CD8-positive, alpha-beta memory T cell (primary cell): ENCODE results near the gene PHC3. TPM values are rescaled to one million over a fixed set of nuclear protein-coding genes. Genes with fewer than 3 reads are reported as not detected.

Source experiments
- CTCF ChIA-PET: fragments of 350-600 bp; sonication (Branson Sonifier 250); formaldehyde crosslinking; loops from one replicate; lab custom pipeline; 2021; ENCODE audit warnings: antibody characterized with exemption; lab: Charles Lee
- POLR2A ChIA-PET: fragments of 350-600 bp; sonication (Branson Sonifier 250); formaldehyde crosslinking; loops from one replicate; lab custom pipeline; 2021; ENCODE audit warnings: antibody characterized with exemption; lab: Charles Lee
- DNase-seq, 5 donors: peaks; one replicate each; pipeline versions ENCODE4 v3.0.0 to v3.0.0-alpha.2; 2020 to 2022; ENCODE audit warnings: mixed read lengths in 1 of 5
- H3K27ac ChIP-seq: one replicate; pipeline ENCODE4 v1.7.0; 2013; ENCODE audit warnings: low read depth, mild to moderate bottlenecking, low read length, moderate library complexity
- H3K27me3 ChIP-seq: 2 replicates; pipeline ENCODE4 v1.7.0; 2013; ENCODE audit warnings: low read length, mild to moderate bottlenecking; ENCODE audit not compliant: insufficient read depth, poor library complexity, severe bottlenecking
- H3K36me3 ChIP-seq: 2 replicates; pipeline ENCODE4 v1.7.0; 2013; ENCODE audit warnings: mild to moderate bottlenecking, low read length, moderate library complexity; ENCODE audit not compliant: insufficient read depth
- H3K4me1 ChIP-seq: 2 replicates; pipeline ENCODE4 v1.7.0; 2013; ENCODE audit warnings: mild to moderate bottlenecking, low read length, moderate library complexity; ENCODE audit not compliant: insufficient read depth
- H3K4me3 ChIP-seq: 2 replicates; pipeline ENCODE4 v1.7.0; 2013; ENCODE audit warnings: mild to moderate bottlenecking, low read length
- H3K9me3 ChIP-seq: 2 replicates; pipeline ENCODE4 v1.7.0; 2013; ENCODE audit warnings: mild to moderate bottlenecking, low read length
- H3K27ac Mint-ChIP-seq, 8 donors: one replicate each; pipeline ENCODE4 v1.8.0; 2020 to 2021; ENCODE audit warnings: mixed read lengths in 8 of 8, mild to moderate bottlenecking in 6 of 8, inconsistent platforms in 3 of 8, moderate library complexity in 3 of 8
- H3K27me3 Mint-ChIP-seq, 2 donors: one replicate each; pipeline ENCODE4 v1.8.0; 2020 to 2021; ENCODE audit warnings: mixed read lengths in 2 of 2, mild to moderate bottlenecking in 1 of 2, moderate library complexity in 1 of 2
- H3K36me3 Mint-ChIP-seq, 3 donors: one replicate each; pipeline ENCODE4 v1.8.0; 2020 to 2021; ENCODE audit warnings: mixed read lengths in 3 of 3, inconsistent platforms in 1 of 3, mild to moderate bottlenecking in 1 of 3
- H3K4me1 Mint-ChIP-seq, 3 donors: one replicate each; pipeline ENCODE4 v1.8.0; 2020 to 2021; ENCODE audit warnings: mixed read lengths in 3 of 3, inconsistent platforms in 1 of 3, mild to moderate bottlenecking in 1 of 3
- H3K4me3 Mint-ChIP-seq, 7 donors: one replicate each; pipeline ENCODE4 v1.8.0; 2020 to 2021; ENCODE audit warnings: mixed read lengths in 7 of 7, mild to moderate bottlenecking in 6 of 7, moderate library complexity in 4 of 7, inconsistent platforms in 2 of 7
- H3K9me3 Mint-ChIP-seq, 5 donors: one replicate each; pipeline ENCODE4 v1.8.0; 2020 to 2022; ENCODE audit warnings: mixed read lengths in 5 of 5, mild to moderate bottlenecking in 3 of 5, moderate library complexity in 2 of 5, inconsistent platforms in 1 of 5
- polyA plus RNA-seq: library from polyadenylated mRNA; unstranded; fragments of 300-500 nt; fragmentation: Illumina TruSeq; gene quantifications from one replicate; pipeline ENCODE4 v1.2.3, GENCODE V29; 2021
- total RNA-seq, 2 experiments: library from RNA; stranded (reverse); gene quantifications; one replicate each; pipeline ENCODE4 v1.2.3, GENCODE V29; 2021

PHC3 gene
- total and polyA plus RNA-seq, 3 experiments from 2014 or later: 48.3 to 58.9 (median 55.5) TPM

- Histone ChIP-seq H3K9me3 (no peaks in the 10 kb centered on the region), H3K4me1 (peaks cover 12% of the 10 kb centered on the region), H3K27ac (no peak overlapping the region), H3K27me3 (no peaks in the 10 kb centered on the region), H3K36me3 (no peaks in the 10 kb centered on the region), H3K4me3 (no peak overlapping the region)
- ChIA-PET CTCF (no interaction called here), POLR2A (interaction anchor here (0.6 to 0.7 kb wide), 2 partner anchors 9 to 194 kb away, joined by 3 read pairs; no protein-coding TSS in a partner anchor)
- Mint-ChIP-seq H3K27me3 (no peaks in the 10 kb centered on the region), H3K4me3 (no peak overlapping the region), H3K36me3 (peaks cover 0 to 8% (median 1%) of the 10 kb centered on the region in 3 donors), H3K27ac (no peak overlapping the region), H3K9me3 (no peaks in the 10 kb centered on the region), H3K4me1 (peaks cover 11 to 19% (median 15%) of the 10 kb centered on the region in 3 donors)
- no peak for DNase-seq
Observed at GRCh38 chr3:170055209-170055608, 126.3 kb downstream of the PHC3 start.

GRCh38 chr3:170054204-170054603, 127.3 kb downstream of the PHC3 start:
- Mint-ChIP-seq H3K27me3 (no peaks in the 10 kb centered on the region), H3K9me3 (no peaks in the 10 kb centered on the region), H3K4me3 (no peak overlapping the region), H3K27ac (no peak overlapping the region), H3K4me1 (peaks cover 11 to 19% (median 15%) of the 10 kb centered on the region in 3 donors), H3K36me3 (peaks cover 0 to 8% (median 1%) of the 10 kb centered on the region in 3 donors)
- no peak overlapping the region for H3K4me3 ChIP-seq
- H3K4me1 ChIP-seq: peaks cover 12% of the 10 kb centered on the region
- ChIA-PET POLR2A (interaction anchor here (0.5 kb wide), 1 partner anchor 9 kb away, joined by 7 read pairs; no protein-coding TSS in a partner anchor), CTCF (no interaction called here)
- H3K27ac ChIP-seq: no peak overlapping the region
- H3K9me3 ChIP-seq: no peaks in the 10 kb centered on the region
- no peaks in the 10 kb centered on the region for H3K27me3 ChIP-seq
- no peak for DNase-seq
- H3K36me3 ChIP-seq: no peaks in the 10 kb centered on the region

- no peaks in the 10 kb centered on the region for H3K36me3 ChIP-seq
- Mint-ChIP-seq H3K4me3 (no peak overlapping the region), H3K27me3 (no peaks in the 10 kb centered on the region), H3K36me3 (peaks cover 0 to 8% (median 1%) of the 10 kb centered on the region in 3 donors), H3K27ac (no peak overlapping the region), H3K4me1 (peaks cover 0 to 8% (median 4%) of the 10 kb centered on the region in 3 donors), H3K9me3 (no peaks in the 10 kb centered on the region)
- ChIA-PET POLR2A (no interaction called here), CTCF (no interaction called here)
- H3K9me3 ChIP-seq: no peaks in the 10 kb centered on the region
- DNase-seq: no peak
- H3K4me3 ChIP-seq: no peak overlapping the region
- H3K4me1 ChIP-seq: peaks cover 1% of the 10 kb centered on the region
- H3K27ac ChIP-seq: no peak overlapping the region
- H3K27me3 ChIP-seq: no peaks in the 10 kb centered on the region
Observed at GRCh38 chr3:170052398-170052797, 129.1 kb downstream of the PHC3 start.

GRCh38 chr3:170050753-170051152, 130.8 kb downstream of the PHC3 start:
- Mint-ChIP-seq H3K9me3 (no peaks in the 10 kb centered on the region), H3K27me3 (no peaks in the 10 kb centered on the region), H3K4me3 (no peak overlapping the region), H3K36me3 (peaks cover 0 to 8% (median 1%) of the 10 kb centered on the region in 3 donors), H3K27ac (no peak overlapping the region), H3K4me1 (peaks cover 3 to 5% (median 5%) of the 10 kb centered on the region in 3 donors)
- H3K4me1 ChIP-seq: peaks cover 5% of the 10 kb centered on the region
- H3K27me3 ChIP-seq: no peaks in the 10 kb centered on the region
- no peak overlapping the region for H3K4me3 ChIP-seq
- no peak overlapping the region for H3K27ac ChIP-seq
- no peaks in the 10 kb centered on the region for H3K9me3 ChIP-seq
- no peaks in the 10 kb centered on the region for H3K36me3 ChIP-seq
- no peak for DNase-seq
- CTCF ChIA-PET: no interaction called here
- POLR2A ChIA-PET: no interaction called here

GRCh38 chr3:170049146-170050000, 132.2 kb downstream of the PHC3 start:
- POLR2A ChIA-PET: interaction anchor here (0.6 kb wide), 1 partner anchor 12 kb away, joined by 7 read pairs; the partner anchor contains the start of gene GPR160

GRCh38 chr3:170047133-170047404, 134.5 kb downstream of the PHC3 start:
- H3K4me3 Mint-ChIP-seq: no peak overlapping the region
- ChIA-PET CTCF (no interaction called here), POLR2A (no interaction called here)
- H3K27me3 Mint-ChIP-seq: no peaks in the 10 kb centered on the region
- H3K36me3 Mint-ChIP-seq: no peaks in the 10 kb centered on the region
- H3K27ac ChIP-seq: no peak overlapping the region
- no peak overlapping the region for H3K4me3 ChIP-seq
- peaks cover 6 to 11% (median 10%) of the 10 kb centered on the region in 3 donors for H3K4me1 Mint-ChIP-seq
- no peaks in the 10 kb centered on the region for H3K27me3 ChIP-seq
- no peaks in the 10 kb centered on the region for H3K36me3 ChIP-seq
- DNase-seq: no peak
- H3K9me3 ChIP-seq: no peaks in the 10 kb centered on the region
- H3K9me3 Mint-ChIP-seq: no peaks in the 10 kb centered on the region
- peak overlapping the region in 1 of 8 donors; percentile 61 for H3K27ac Mint-ChIP-seq
- H3K4me1 ChIP-seq: peaks cover 14% of the 10 kb centered on the region

More at GRCh38 chr3:170049146-170050000, 132.2 kb downstream of the PHC3 start:
- Histone ChIP-seq H3K4me1 (peaks cover 13% of the 10 kb centered on the region), H3K27me3 (no peaks in the 10 kb centered on the region), H3K9me3 (no peaks in the 10 kb centered on the region), H3K36me3 (no peaks in the 10 kb centered on the region), H3K27ac (no peak overlapping the region), H3K4me3 (no peak overlapping the region)
- no peaks in the 10 kb centered on the region for H3K27me3 Mint-ChIP-seq
- no peaks in the 10 kb centered on the region for H3K9me3 Mint-ChIP-seq
- peaks cover 0 to 8% (median 1%) of the 10 kb centered on the region in 3 donors for H3K36me3 Mint-ChIP-seq
- peaks cover 6 to 11% (median 10%) of the 10 kb centered on the region in 3 donors for H3K4me1 Mint-ChIP-seq
- DNase-seq: no peak
- no peak overlapping the region for H3K4me3 Mint-ChIP-seq
- no peak overlapping the region for H3K27ac Mint-ChIP-seq
- CTCF ChIA-PET: no interaction called here

DNA sequence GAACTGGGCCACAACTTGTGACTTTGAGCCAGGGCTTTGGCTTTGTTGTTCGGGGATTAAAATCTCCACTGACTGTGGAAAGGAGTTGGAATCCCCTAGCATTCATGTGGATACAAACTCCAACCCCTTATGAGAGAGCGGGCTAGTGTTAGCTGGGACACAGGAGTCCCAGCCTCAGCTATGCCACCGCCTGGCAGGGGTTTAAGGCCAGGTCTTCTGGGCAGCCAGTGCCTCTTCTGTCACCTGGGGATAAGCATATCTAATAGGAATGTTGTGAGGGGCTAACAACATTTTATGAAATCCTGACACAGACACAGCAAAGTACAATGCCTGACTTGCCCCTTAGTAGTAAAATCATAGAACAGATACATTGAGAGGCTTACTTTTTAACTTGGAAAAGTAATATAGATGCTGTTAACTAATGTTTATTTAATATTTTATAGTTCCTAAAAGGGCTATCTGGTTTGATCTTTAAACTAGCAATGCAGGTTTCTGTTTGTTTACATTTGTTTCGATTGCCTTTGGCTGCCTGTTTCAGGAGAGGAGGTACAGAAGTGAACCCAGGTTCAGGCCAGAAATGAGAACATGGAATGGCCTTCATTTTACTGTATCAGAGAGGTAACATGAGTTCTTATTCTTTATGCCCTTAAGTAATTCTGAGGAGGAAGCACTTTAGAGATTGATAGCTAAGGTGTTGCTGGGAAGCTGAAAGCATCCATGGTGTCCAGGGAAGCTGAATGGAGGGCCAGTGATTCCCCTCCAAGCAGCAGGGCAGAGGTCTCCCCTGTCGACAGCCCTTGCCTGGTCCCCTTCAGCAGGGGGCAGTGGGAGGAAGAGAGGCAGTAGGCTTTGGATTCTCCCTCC, 135.0 kb downstream of the PHC3 start:
- Mint-ChIP-seq H3K27me3 (no peaks in the 10 kb centered on the region), H3K4me1 (peaks cover 6 to 11% (median 10%) of the 10 kb centered on the region in 3 donors), H3K36me3 (no peaks in the 10 kb centered on the region), H3K27ac (peak overlapping the region in 2 of 8 donors; percentile 29 to 30), H3K9me3 (no peaks in the 10 kb centered on the region), H3K4me3 (peak overlapping the region in 2 of 7 donors; percentile 9 to 24)
- no peak for DNase-seq
- ChIA-PET POLR2A (interaction anchor here (0.5 kb wide), 1 partner anchor 8 kb away, joined by 3 read pairs; no protein-coding TSS in a partner anchor), CTCF (interaction anchor here (1.6 kb wide), 1 partner anchor 25 kb away, joined by 5 read pairs; no protein-coding TSS in a partner anchor)
- no peaks in the 10 kb centered on the region for H3K27me3 ChIP-seq
- H3K9me3 ChIP-seq: no peaks in the 10 kb centered on the region
- no peak overlapping the region for H3K27ac ChIP-seq
- peaks cover 14% of the 10 kb centered on the region for H3K4me1 ChIP-seq
- H3K36me3 ChIP-seq: no peaks in the 10 kb centered on the region
- no peak overlapping the region for H3K4me3 ChIP-seq
